NCI-H2227 (cell line): Measurements from ENCODE around the gene COLGALT1.
"Not testable (repeated sequence)": the region's sequence is repeated elsewhere in the genome, so short reads cannot be mapped to it uniquely, and the experiment has no call there.

Experiments used
- DNase-seq: peaks from one replicate; lab custom pipeline; 2025; ENCODE audit not compliant: unreplicated experiment; lab: John Stamatoyannopoulos, UW

The COLGALT1 gene

DNA sequence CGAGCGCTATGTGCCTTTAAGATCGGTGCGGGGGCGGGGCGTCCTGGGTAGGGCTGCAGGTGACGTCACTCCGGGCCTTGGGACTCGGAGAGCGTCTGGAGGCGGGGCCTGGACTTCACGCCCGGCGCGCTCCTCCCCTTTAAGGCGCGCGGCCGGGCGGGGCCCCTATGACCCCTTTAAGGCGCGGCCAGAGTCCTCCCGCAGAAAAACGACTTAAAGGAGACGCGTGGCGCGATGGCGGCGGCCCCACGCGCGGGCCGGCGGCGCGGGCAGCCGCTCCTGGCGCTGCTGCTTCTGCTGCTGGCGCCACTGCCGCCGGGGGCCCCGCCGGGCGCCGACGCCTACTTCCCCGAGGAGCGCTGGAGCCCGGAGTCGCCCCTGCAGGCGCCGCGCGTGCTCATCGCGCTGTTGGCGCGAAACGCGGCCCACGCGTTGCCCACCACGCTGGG lies at the start of gene COLGALT1:
TSS of gene COLGALT1 (plus strand) at position 170 of the 449 bp plus-strand sequence. CDS start at position 235, 65 bp downstream.
- DNase-seq: peak; percentile 97

DNA sequence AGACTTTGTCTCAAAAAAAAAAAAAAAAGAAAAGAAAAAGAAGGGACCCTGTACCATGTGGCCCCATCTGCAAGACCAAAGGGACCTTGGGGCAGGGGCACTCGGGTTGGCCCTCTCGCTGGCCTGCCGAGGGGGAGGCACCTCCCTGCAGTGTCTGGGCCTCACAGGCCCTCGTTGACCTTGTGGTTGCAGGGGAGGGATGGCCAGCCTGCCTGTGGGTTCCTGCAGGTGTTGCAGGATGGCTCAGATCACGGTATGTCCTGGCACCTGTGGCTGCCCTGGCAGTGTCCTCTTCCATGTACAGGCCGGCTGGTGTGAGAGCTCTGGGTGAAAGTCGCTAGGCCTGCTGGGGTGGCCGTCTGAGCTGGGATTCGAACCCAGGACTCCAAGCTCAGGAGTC lies 48.7 kb upstream of the COLGALT1 start:
- no peak for DNase-seq

DNA sequence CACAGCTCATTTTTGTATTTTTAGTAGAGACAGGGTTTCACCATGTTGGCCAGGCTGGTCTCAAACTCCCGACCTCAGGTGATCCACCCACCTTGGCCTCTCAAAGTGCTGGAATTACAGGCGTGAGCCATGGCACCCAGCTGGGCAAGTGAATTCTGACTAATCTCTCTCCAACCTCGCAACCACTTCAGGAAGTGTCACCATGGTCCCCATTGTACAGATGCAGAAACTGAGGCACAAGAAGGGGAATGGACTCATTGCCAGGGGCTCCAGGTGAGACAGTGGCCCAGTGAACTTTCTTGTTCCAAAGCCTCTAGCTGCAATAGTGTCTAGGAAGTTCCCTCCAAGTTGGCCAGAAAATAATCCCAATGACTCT lies 46.9 kb upstream of the COLGALT1 start:
- DNase-seq: not testable (repeated sequence)

DNA sequence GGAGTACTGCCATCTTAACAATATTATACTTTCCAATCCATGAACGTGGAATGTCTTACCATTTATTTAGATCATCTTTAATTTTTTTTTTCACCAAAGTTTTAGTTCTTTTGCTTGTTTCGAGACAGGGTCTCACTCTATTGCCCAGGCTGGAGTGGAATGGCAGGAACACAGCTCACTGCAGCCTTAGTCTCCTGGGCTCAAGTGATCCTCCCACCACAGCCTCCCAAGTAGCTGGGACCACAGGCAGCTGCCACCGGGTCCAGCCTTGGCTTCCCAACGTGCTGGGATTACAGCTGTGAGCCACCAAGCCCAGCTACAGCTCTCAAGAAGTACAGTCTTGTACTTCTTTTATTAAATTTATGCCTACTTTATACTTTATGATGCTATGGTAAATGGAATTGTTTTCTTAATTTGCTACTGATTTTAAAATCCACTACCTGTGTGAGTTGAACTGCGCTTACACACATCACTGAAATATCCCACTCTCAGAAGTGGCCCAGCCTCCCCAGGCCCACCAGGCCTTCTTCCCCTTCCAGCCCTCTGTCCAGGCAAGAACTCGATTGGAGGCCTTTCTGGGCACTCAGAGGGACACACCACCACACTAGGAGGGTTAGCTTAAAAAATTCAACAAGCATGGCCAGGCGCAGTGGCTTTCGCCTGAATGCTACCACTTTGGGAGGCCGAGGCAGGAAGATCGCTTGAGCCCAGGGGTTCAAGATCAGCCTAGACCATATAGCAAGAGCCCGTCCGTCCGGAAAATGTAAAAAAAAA lies 45.0 kb upstream of the COLGALT1 start:
- DNase-seq: no peak

DNA sequence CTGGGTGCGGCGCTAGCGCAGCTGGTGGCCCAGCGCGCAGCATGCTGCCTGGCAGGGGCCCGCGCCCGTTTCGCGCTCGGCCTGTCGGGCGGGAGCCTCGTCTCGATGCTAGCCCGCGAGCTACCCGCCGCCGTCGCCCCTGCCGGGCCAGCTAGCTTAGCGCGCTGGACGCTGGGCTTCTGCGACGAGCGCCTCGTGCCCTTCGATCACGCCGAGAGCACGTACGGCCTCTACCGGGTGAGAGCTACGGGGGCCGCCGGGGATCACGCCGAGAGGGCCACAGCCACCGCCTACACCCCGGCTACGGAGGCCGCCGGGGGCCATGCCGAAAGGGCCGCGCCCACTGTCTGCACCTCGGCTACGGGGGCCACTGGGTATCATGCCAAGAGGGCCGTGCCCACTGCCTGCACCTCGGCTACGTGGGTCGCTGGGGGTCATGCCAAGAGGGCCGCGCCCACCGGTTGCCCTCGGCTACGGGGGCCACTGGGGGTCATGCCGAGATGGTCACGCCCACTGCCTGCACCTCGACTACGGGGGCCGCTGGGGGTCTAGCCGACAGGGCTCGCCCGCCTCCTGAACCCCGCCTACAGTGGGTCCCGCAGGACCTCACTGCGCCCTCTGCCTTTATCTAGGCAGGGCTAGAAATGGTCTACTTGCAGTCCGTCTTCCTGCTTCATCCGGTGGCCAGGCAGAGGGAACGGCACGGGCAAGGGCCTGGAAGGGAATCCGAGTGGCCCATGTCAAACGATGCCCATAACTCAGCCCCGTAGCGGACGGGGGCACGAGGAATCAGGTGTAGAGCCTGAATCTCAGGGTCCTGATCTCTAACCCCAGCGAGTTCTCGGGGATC lies 43.5 kb upstream of the COLGALT1 start:
- DNase-seq: peak; percentile 86

DNA sequence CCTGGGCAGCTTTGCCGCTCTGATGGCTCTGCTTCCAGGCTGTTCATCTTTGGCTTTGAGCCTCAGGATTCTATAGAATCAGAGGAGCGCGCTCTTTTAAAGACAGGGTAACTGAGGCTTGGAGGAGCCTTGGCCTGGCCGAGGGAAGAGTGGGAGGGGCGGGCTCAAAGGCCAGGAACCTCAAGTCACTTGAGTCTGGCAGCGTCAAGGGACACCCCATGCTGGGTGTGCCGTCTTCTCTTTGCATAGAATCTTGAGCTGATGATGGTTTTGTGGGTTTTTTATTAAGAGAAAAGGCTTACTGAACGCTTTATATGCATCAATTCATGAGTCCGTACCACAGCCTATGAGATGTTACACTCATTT lies 42.9 kb upstream of the COLGALT1 start:
- DNase-seq: no peak

DNA sequence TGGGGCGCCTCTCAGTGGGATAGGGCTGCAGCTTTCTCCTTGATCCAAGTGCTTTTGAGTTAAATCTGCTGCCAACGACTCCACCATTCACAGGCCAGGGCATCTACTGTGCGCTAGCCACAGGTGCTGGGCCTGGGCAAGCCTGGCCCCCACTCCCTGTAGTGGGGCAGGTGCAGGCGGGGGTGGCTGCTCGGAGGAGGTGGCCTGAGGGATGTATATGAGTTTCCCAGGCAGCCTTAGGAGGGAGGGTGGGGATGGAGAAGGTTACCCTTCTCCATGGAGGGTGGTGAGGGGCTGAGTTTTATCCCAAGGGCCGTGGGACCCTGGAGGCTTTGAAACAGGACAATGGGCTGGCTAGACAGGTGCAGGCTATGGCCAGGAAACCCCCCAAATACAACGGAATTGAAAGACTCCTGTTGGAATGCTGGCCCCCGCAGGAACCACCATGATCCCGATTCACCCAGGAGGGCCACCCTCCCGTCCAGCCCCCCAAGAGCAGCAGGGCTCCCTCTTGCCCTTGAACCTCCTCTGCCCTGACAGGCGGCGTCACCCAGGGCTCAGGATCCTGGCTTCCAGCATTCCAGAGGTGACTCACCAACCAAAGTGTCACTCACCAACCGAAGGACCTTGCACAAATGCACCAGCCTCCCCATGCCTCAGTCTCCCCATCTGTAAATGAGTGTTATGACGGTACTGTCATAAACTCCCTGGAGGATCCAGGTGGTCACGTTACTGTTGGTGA lies 39.9 kb upstream of the COLGALT1 start:
- DNase-seq: no peak

DNA sequence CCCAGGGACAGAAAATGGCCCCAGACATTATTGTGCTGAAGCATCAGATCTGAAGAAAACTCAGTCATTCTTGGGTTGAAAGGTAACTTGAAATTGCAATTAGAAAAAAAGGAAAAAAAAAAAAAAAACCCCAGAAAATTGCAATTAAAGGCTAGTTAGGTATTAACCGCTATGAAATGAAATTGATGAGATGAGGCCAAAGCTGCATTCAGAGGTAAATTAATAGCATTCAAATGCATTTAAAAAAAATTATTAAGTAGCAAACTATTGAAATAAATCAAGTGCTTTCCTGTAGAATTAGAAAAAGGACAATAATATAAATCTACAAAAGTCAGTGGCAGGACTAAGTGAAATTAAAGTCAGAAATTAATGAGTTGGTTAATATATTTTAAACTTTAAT lies 37.6 kb upstream of the COLGALT1 start:
- no peak for DNase-seq

DNA sequence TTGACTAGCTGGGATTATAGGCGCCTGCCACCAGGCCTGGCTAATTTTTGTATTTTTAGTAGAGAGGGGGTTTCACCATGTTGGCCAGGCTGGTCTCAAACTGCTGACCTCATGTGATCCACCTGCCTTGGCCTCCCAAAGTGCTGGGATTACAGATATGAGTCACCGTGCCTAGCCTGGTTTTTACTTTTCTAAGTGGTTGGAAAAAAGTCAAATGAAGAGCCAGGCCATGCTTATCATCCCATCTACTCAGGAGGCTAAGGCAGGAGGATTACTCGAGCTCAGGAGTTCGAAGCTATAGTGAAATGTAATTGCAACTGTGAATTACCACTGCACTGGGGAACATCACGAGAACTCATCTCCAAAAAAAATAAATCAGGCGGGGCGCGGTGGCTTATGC lies 36.8 kb upstream of the COLGALT1 start:
- not testable (repeated sequence) for DNase-seq

DNA sequence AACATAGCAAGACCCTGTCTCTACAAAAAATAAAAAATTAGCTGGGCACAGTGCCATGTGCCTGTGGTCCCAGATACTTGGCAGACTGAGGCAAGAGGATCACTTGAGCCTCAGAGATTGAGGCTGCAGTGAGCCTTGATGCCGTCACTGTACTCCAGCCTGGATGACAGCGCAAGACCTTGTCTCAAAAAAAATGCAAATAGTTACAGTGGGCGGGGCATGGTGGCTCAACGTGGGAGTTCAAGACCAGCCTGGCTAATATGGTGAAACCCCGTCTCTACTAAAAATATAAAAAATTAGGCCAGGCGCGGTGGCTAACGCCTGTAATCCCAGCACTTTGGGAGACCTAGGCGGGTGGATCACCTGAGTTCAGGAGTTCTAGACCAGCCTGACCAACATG lies 35.5 kb upstream of the COLGALT1 start:
- no peak for DNase-seq

DNA sequence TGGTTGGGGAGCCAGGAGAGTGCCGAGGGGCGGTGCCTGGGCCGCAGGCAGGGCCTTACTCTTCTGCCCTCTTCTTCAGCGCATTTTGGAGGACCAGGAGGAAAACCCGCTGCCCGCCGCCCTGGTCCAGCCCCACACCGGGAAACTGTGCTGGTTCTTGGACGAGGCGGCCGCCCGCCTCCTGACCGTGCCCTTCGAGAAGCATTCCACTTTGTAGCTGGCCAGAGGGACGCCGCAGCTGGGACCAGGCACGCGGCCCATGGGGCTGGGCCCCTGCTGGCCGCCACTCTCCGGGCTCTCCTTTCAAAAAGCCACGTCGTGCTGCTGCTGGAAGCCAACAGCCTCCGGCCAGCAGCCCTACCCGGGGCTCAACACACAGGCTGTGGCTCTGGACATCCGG lies 34.6 kb upstream of the COLGALT1 start:
- no peak for DNase-seq

DNA sequence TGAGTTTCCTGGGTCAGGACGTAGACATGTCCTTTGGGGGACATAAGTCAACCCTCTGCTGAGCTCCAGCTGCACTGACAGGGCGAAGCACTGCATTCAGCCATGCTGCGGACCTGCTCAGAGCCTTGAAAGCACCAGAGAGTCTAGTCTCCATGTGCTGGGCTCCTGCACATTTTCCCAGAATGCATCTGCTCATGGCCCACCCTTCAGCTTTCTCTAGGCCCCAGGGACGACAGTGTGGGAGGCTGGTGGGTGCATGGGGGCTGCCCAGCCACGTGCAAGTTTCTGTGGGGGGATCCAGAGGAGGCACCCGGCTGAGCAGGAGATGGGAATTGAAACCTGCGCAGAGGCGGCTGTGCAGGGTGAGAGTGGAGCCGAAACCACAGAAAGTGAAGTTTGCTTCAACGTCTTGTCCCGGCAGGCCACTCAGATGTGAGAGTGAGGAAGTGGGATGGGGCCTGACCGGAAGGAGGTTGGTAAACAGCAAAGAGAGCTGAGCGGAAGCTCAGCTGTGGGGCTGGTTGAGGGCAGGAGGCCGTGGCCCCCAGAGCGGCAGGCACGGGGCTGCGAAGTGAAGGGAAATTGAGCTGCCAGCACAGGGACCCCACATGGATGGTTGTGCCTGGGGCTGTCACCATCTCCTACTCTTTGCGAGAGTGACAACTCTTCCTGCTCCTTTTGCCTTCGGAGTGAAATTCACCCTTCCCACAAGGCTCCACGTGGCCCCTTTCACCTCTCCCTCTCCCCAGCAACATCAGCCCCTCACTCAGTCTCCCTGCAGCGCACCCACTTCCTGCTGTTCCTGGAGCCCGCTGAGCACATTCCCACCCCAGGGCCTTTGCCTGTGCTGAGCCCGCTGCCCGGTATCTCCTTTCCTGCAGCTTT lies 32.2 kb upstream of the COLGALT1 start:
- no peak for DNase-seq

DNA sequence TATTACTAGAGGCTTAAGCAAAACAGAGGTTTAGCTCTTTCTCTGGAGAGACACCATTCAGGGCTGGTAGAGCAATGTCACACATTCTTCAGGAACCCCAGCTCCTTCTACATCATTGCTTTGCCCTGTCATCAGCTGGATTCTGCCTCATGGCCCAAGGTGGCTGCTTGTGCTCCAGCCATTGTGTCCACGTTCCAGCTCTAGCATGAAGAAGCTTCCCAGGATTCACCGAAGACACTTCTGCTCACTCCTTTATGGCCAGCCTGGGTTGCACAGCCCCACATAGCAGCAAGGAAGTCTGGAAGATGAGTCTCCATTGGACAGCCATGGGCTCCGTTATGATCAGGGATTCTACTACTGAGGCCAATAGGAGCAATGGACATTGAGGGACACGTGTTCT lies 30.8 kb upstream of the COLGALT1 start:
- DNase-seq: no peak

DNA sequence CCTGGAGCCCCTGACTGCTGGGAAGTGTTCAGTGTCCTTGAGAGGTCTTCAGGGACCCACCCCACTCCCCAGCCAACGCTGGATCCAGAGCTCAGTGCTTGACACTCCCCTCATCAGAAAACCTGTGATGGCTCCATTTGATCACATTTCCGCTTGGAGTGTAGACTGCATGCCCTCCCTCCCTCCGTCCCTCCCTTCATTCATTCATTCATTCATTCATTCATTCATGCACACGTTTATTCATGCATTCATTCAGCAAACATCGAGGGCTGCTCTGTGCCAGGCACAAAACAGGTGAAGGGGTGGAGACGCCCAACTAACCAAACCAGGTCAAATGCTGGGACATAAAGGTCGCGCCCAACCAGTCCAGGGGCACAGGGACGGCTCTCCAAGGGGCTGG lies 30.3 kb upstream of the COLGALT1 start:
- DNase-seq: no peak

DNA sequence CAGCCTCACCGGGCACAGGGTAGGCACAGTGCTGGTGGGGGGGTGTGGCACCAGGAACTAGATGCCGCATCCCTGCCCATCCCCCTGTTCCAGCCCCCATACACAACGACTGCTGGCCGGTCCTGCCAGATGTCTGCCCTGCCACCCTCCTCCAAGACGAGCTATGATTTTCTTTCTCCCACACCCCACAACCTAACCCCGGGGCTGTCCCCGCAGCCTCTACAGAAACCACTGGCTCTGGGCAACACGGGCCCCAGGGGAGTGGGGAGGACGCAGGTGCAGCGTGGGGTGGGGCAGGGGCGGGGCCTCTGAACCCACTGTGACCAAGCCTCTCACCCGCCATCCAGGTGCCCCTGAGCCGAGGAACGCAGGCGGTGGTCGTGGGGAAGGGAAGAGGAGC lies 28.5 kb upstream of the COLGALT1 start:
- no peak for DNase-seq

DNA sequence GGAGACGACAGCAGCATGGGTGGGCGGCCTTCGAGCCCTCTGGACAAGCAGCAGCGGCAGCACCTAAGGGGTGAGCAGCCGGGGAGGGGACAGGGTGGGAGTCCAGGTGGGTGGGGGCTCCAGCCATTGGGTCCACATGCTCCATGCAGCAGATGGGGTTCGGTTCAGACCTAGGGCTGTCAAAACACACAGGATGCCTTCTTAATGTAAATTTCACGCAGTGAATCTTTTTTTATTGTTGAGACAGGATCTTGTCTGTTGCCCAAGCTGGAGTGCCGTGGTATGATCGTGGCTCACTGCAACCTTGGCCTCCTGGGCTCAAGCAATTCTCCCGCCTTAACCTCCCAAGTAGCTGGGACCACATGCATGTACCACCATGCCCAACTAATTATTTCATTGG lies 28.1 kb upstream of the COLGALT1 start:
- DNase-seq: no peak

DNA sequence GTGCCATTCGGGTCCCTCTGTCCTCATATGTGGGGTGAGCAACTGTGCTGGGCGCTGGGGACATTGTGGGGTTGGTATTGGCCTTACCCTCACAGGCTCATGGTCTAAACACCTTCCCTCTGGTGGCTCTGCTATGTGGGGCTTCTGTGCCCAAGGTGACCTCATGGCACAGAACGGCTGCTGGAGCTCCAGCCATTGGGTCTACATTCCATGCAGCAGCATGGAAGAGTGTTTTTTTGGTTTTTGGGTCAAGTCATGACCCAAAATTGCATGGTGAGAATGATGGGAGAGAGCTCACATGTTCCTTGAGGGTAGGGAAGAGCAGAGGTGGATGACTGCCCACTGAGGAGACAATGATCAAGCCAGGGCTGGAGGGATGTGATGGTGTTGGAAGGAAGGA lies 26.8 kb upstream of the COLGALT1 start:
- DNase-seq: no peak

DNA sequence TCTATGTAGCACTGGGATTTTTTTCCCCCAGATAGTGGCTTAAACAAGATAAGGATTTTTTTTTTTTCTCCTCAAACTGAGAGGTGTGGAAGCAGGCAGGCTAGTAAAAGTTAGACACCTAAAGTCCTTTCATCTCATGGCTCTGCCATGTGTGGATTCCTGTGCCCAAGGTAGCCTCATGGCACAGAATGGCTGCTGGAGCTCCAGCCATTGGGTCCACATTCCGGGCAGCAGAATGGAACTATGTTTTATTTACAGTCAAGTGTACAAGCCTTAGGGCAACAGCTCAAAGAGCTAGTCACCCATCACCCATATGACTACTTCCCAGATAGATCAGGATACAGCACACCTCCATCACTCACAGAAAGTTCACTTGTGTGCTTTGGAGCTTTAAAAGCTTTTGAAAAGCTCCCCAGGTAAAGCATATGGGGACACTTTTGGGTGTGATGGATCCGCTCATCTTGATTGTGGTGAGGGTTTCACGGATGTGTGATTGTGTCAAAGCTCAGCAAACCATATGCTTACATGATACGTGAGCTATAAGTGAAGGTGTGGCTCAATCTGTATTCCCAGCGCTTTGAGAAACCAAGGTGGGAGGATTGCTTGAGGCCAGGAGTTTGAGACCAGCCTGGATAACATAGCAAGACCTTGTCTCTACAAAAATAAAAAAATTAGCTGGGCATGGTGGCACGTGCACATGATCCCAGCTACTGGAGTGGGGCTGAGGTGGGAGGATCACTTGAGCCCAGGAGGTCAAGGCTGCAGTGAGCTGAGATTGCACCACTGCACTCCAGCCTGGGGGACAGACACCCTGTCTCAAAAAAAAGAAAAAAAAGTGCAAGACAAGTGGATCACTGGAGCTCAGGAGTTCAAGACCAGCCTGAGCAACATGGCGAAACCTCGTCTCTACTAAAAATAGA lies 25.9 kb upstream of the COLGALT1 start:
- no peak for DNase-seq

DNA sequence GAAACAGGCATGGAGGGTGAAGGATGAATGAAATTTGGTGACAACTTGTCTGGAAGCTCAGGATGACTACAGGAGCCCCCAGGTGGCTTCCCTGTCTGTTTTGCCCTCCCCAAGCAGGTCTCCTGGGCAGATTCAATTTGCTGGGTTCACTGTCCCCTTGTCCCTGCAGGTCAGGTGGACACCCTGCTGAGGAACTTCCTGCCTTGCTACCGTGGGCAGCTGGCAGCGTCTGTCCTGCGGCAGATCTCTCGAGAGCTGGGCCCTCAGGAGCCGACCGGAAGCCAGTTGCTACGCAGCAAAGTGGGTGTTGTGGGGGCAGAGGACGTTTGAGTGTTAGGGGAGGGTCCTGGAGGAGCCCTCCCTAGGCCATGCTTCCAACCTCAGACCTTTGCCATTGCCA lies 24.9 kb upstream of the COLGALT1 start:
- no peak for DNase-seq

DNA sequence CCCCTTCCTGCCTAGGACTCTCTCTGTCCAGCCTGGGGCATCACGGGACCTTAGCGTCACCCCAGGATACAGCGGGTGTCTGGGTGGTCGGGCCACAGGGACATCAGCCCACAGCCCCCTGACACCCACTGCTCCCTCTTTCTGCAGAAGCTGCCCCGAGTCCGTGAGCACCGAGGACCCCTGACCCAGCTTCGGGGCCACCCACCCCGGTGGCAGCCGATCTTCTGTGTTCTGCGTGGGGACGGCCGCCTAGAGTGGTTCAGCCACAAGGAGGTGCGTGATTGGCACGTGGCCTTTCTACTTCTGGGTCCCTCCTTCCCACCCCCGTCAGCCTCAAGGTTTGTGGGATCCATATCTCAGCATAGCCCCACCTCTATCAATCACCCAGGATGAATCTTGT lies 23.3 kb upstream of the COLGALT1 start:
- DNase-seq: no peak
